ENCODE results near the gene CALML4.
"Not testable (repeated sequence)": the region's sequence is repeated elsewhere in the genome, so short reads cannot be mapped to it uniquely, and the experiment has no call there.

Gene CALML4

GRCh38 chr15:68188647-68189046, 16.5 kb downstream of the CALML4 start:
- no peak for DNase-seq

- no peak for DNase-seq
These were observed 17.6 kb downstream of the CALML4 start for GRCh38 chr15:68187559-68187958.

GRCh38 chr15:68186671-68187397, 18.3 kb downstream of the CALML4 start:
- DNase-seq = no peak

GRCh38 chr15:68184616-68185480, 20.3 kb downstream of the CALML4 start:
- DNase-seq = no peak

GRCh38 chr15:68183616-68184315, 21.4 kb downstream of the CALML4 start:
- DNase-seq = no peak

GRCh38 chr15:68177742-68178141, 27.4 kb downstream of the CALML4 start:
- no peak for DNase-seq

- no peak for DNase-seq
These were observed 28.5 kb downstream of the CALML4 start for GRCh38 chr15:68176601-68177000.

GRCh38 chr15:68175526-68175925, 29.6 kb downstream of the CALML4 start:
- DNase-seq = no peak

GRCh38 chr15:68173119-68173518, 32.0 kb downstream of the CALML4 start:
- no peak for DNase-seq

GRCh38 chr15:68172037-68172436, 33.1 kb downstream of the CALML4 start:
- not testable (repeated sequence) for DNase-seq

- DNase-seq = no peak
These were observed 38.3 kb downstream of the CALML4 start for GRCh38 chr15:68166847-68167246.

GRCh38 chr15:68163191-68163590, 41.9 kb downstream of the CALML4 start:
- DNase-seq = no peak

- no peak for DNase-seq
These were observed 47.0 kb downstream of the CALML4 start for GRCh38 chr15:68158046-68158628.

- no peak for DNase-seq
These were observed 48.1 kb downstream of the CALML4 start for GRCh38 chr15:68157074-68157473.

GRCh38 chr15:68154923-68155559, 50.1 kb downstream of the CALML4 start:
- DNase-seq = peak; percentile 27

- no peak for DNase-seq
These were observed 52.8 kb downstream of the CALML4 start for GRCh38 chr15:68152342-68152741.

GRCh38 chr15:68151277-68151676, 53.9 kb downstream of the CALML4 start:
- no peak for DNase-seq

GRCh38 chr15:68150187-68150586, 54.9 kb downstream of the CALML4 start:
- DNase-seq = no peak

- no peak for DNase-seq
These were observed 56.1 kb downstream of the CALML4 start for GRCh38 chr15:68149059-68149458.

- no peak for DNase-seq
These were observed 57.1 kb downstream of the CALML4 start for GRCh38 chr15:68148039-68148438.

- DNase-seq = no peak
These were observed 59.4 kb downstream of the CALML4 start for GRCh38 chr15:68145706-68146105.

GRCh38 chr15:68143785-68144184, 61.3 kb downstream of the CALML4 start:
- DNase-seq = no peak

- DNase-seq = no peak
These were observed 62.0 kb downstream of the CALML4 start for GRCh38 chr15:68143129-68143528.

Data from CD4-positive, alpha-beta T cell treated with Interleukin-17A for 4 hours (primary cell).